ENCODE measurements around the gene ATF2. TPM values are rescaled to one million over a fixed set of nuclear protein-coding genes. Genes with fewer than 3 reads are reported as not detected.

Gene ATF2
- total RNA-seq, 2 donors from 2014 or later = 52.2 to 54.0 TPM

GRCh38 chr2:175025233-175025632 is 142.8 kb downstream of the ATF2 start:
- Mint-ChIP-seq H3K27ac (no peak overlapping the region), H3K36me3 (ENCODE audit: low read depth) (peaks cover 2% of the 10 kb centered on the region), H3K27me3 (no peaks in the 10 kb centered on the region), H3K4me1 (no peaks in the 10 kb centered on the region), H3K4me3 (no peak overlapping the region)
- no peak for ATAC-seq
- DNase-seq = no peak
- no peaks in the 10 kb centered on the region for H3K9me3 ChIP-seq (ENCODE audit: control insufficient read depth, low read length, poor library complexity, severe bottlenecking)

- Mint-ChIP-seq H3K27ac (peak overlapping the region; percentile 29), H3K4me1 (no peaks in the 10 kb centered on the region), H3K4me3 (no peak overlapping the region), H3K27me3 (no peaks in the 10 kb centered on the region), H3K36me3 (ENCODE audit: low read depth) (peaks cover 2% of the 10 kb centered on the region)
- ATAC-seq = no peak
- H3K9me3 ChIP-seq (ENCODE audit: control insufficient read depth, low read length, poor library complexity, severe bottlenecking) = no peaks in the 10 kb centered on the region
- DNase-seq = no peak
Observed at GRCh38 chr2:175022923-175023322, 145.1 kb downstream of the ATF2 start.

Other genes starting within 250 kb of the ATF2 start
- 10 to 100 TPM; 16.5 to 16.6 TPM for gene CHN1, start 162.8 kb downstream of the ATF2 start, total RNA-seq
- gene ATP5MC3, start 13.5 kb upstream of the ATF2 start, total RNA-seq = 10 to 100 TPM; 80.1 to 89.2 TPM

Measured in T-helper 17 cell (primary cell).